ENCODE results near the gene ADD2.
"Not testable (repeated sequence)": the region's sequence is repeated elsewhere in the genome, so short reads cannot be mapped to it uniquely, and the experiment has no call there.

ADD2 gene

GRCh38 chr2:70753902-70754301, 14.1 kb downstream of the ADD2 start:
- in situ Hi-C loops (cut with MboI; ENCODE audit: low sequenced_read_pairs) = no loop called here

GRCh38 chr2:70753031-70753430, 15.0 kb downstream of the ADD2 start:
- in situ Hi-C loops (cut with MboI; ENCODE audit: low sequenced_read_pairs) = no loop called here

DNA sequence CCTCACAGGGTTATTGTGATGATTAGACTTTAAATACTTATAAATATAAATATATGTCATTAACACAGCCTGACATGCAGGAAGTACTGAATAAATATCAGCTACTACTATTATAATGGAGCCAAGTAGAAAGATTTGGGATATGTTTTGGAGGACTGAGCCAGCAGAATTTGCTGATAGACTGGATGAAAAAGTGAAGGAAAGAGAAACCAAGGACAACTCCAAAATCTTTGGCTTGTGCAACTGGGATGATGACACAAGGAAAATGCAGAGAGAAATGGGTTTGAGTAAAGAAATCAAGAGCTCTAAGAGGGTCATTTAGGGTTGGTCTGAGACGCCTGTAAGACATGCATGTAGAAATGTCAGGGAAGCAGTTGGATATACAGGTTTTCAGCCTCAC, 15.6 kb downstream of the ADD2 start:
- in situ Hi-C loops (cut with MboI; ENCODE audit: low sequenced_read_pairs) = no loop called here

DNA sequence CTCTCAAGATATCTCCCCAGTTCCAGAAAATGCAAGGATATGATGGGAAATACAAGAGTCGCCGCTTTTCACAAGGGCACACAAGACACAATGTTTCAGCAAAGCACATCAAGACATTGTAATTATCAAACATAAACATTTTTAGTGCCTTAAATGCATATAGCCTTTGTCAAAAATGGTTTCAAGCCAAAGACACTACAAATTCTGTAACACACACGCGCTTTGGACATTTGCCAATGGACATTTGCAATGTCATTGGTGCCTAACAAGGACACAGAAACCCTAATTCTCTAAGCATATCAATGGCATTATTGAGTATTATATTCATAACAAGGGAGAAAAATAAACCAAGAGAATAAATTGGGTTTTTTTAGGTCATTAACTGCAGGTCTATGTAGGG, 16.1 kb downstream of the ADD2 start:
- in situ Hi-C loops (cut with MboI; ENCODE audit: low sequenced_read_pairs) = no loop called here

DNA sequence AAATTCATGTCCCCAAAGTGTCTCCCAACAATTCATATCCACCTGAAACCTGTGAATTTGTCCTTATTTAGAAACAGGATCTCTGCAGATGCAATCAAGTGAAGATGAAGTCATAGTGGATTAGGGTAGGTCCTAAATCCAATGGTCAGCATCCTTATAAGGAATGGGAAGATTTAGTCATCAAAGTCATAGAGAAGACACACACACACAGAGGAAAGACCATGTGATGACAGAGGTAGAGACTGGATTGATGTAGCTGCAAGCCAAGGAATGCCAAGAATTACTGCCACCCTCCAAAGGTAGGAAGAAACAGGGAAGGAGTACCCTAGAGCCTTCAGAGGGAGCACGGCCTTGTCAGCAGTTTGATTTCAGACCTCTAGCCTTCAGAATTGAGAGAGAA, 17.7 kb downstream of the ADD2 start:
- in situ Hi-C loops (cut with MboI; ENCODE audit: low sequenced_read_pairs) = no loop called here

- in situ Hi-C loops (cut with MboI; ENCODE audit: low sequenced_read_pairs) = no loop called here
Measured at GRCh38 chr2:70748002-70748784, 19.8 kb downstream of the ADD2 start.

- in situ Hi-C loops (cut with MboI; ENCODE audit: low sequenced_read_pairs) = no loop called here
Measured at GRCh38 chr2:70747284-70747683, 20.7 kb downstream of the ADD2 start.

- in situ Hi-C loops (cut with MboI; ENCODE audit: low sequenced_read_pairs) = no loop called here
Measured at GRCh38 chr2:70746094-70746974, 21.7 kb downstream of the ADD2 start.

DNA sequence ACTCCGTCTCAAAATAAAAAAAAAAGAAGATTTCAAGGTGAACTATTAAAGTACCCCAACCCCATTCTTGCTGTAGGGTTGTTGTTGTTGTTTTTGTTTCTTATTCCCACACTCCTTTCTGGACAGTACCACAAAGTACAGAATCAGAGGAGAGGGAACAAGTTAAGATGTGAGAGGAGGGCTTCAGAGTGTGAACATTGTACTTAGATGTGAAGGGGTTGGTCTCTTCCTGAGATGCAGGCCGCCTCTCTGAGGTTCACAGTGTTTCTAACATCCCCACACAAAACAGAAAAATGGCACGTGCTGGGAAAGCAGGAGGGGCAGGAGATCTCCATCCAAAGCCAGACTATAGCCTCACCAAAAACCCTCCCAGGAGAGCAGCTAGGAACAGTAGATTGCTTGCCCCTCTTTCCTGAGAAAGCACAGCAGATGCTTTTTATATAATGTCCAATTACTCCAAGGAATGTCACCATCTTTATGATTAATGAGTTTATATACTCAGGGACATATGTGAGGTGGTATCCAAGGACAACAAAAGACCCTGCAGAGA, 22.6 kb downstream of the ADD2 start:
- in situ Hi-C loops (cut with MboI; ENCODE audit: low sequenced_read_pairs) = no loop called here

- in situ Hi-C loops (cut with MboI; ENCODE audit: low sequenced_read_pairs) = no loop called here
Measured at GRCh38 chr2:70744397-70744796, 23.6 kb downstream of the ADD2 start.

GRCh38 chr2:70743677-70744076, 24.3 kb downstream of the ADD2 start:
- in situ Hi-C loops (cut with MboI; ENCODE audit: low sequenced_read_pairs) = no loop called here

DNA sequence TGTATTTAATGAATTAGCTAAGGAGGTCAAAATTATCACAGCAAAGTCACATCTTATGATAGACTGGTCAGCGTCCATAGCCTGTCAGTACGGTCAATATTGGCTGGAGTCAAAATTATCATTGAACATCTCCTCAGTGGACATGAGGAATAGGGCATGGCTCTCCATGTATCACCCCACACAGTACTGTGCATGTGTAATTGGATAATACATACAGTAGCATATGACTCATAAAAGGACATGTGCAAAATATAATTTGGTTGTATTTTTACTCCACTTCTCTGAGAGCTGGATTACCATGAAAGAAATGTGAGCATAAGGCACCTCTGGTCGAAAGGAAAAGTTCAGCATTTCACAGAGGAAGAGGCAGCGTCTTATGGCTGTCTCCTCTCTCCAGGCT, 24.9 kb downstream of the ADD2 start:
- in situ Hi-C loops (cut with MboI; ENCODE audit: low sequenced_read_pairs) = no loop called here

DNA sequence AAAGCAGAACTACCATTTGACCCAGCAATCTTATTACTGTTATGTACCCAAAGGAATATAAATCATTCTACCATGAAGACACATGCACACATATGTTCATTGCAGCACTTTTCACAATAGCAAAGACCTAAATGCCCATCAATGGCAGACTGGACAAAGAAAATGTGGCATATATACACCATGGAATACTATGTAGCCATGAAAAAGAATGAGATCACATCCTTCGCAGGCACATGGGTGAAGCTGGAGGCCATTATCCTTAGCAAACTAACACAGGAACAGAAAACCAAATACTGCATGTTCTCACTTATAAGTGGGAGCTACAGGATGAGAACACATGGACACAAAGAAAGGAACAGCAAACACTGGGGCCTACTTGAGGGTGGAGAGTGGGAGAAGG, 28.5 kb downstream of the ADD2 start:
- in situ Hi-C loops (cut with MboI; ENCODE audit: low sequenced_read_pairs) = not testable (repeated sequence)

DNA sequence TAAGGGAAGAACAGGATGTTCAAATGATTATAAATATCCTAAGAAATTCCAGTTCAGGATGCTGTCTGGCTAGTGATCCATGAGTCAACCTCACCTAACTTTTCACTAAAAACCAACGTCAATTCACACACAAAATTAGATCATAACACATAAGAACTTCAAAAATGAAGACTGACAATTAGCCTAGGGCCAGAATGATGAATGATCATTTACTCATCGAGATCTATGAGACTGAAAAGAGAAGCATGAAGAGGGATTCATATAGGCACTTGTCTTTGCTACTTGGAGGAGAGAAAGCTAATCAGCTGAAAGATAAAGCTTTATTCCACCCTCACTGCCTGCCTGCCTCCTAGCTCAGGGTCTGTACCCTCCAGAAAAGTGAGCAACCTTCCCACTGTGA, 29.8 kb downstream of the ADD2 start:
- in situ Hi-C loops (cut with MboI; ENCODE audit: low sequenced_read_pairs) = no loop called here

- in situ Hi-C loops (cut with MboI; ENCODE audit: low sequenced_read_pairs) = no loop called here
Measured at GRCh38 chr2:70735071-70735470, 32.9 kb downstream of the ADD2 start.

DNA sequence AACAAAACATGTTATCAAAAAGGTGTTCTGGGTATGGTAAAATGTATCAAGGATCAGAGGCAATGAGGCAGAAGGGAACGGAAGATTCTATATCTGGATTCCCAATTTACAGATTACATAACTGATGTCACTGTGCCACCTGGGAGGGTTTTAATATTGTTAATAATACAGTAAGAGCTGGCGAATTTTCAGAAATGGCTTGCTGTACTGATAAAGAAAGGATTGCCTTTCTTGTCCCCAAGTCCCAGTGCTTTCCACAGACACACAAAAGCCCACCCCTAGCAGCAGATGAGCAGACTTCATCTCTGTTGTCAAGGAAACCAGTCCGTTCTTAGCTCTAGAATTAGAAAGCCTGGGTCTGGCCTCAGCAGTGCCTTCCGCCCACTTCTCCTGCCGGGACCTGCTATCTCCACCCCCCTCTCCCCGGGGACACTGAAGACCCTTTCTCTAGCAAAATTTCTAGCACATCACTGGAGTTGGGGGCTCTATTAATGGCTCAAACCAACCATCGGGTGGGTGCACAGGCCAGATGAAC, 34.3 kb downstream of the ADD2 start:
- in situ Hi-C loops (cut with MboI; ENCODE audit: low sequenced_read_pairs) = no loop called here

GRCh38 chr2:70732766-70733645, 35.0 kb downstream of the ADD2 start:
- in situ Hi-C loops (cut with MboI; ENCODE audit: low sequenced_read_pairs) = no loop called here

DNA sequence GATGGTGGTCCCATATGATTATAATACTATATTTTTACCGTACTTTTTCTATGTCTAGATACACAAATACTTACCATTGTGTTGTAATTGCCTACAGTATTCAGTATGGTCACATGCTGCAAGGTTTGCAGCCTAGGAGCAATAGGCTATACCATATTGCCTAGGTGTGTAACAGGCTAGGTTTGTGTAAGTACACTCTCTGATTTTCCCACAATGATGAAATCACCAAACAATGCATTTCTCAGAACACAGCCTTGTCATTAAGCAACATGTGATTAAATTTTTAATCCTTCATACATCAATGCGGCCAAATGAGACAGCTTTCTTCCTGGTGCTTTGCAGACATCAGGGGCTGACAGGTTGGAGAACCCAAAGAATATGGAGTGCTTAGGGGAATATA, 37.3 kb downstream of the ADD2 start:
- in situ Hi-C loops (cut with MboI; ENCODE audit: low sequenced_read_pairs) = no loop called here

DNA sequence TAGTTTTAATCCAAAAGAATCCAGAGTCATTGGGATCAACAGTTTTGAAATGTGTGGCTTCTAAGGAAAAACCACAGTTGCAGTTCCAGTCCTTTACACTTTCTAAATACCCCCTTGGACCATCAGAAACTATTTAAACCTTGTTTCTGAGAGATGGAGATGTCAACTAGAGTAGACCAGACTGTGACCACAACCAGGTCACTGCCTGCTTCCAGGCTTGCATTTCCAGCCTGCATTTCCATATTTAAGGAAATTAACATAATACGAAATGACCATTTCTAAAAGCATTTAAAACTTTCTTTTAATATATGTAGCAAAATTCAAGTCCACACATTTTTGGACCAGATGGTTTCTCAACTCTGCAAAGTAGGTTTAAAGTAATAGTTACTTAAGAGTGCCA, 38.4 kb downstream of the ADD2 start:
- in situ Hi-C loops (cut with MboI; ENCODE audit: low sequenced_read_pairs) = no loop called here

DNA sequence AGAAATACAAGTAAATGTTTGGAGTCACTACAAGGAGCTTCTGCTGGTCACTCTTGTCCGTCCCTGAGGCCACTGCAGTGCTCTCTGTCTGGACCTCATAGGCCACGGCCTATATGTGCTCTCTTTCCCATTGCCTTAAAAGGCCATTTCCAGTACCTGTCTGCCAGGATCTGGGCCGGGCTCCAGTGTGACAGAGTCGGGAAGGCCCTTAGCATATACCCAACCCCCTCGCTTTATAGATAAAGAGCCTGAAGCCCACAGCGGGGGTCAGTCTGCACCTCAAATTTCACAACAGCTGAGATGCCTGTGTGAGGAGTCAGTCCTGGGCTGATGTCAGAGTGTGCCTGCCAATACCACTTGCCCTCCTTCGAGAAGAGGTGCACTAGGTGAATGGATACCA, 39.9 kb downstream of the ADD2 start:
- in situ Hi-C loops (cut with MboI; ENCODE audit: low sequenced_read_pairs) = no loop called here

Data from HL-60/S4 treated with retinoic acid at 250 ng/mL for 4 days and 3 days (cell line).